Suprapubic skin (tissue), 4 donors: Measurements from ENCODE around the gene NUBP1.
"Not testable (repeated sequence)": the region's sequence is repeated elsewhere in the genome, so short reads cannot be mapped to it uniquely, and the experiment has no call there.

ENCODE experiments used
- CTCF ChIP-seq, 2 donors: fragments of 200-600 bp in 1 of 2; fragments of 450-650 bp in 1 of 2; sonication (generic) in 1 of 2; IDR thresholded peaks; one replicate each; pipeline ENCODE4 v1.5.1; 2016 to 2019; ENCODE audit warnings: antibody characterized with exemption in 2 of 2, mild to moderate bottlenecking in 1 of 2, moderate library complexity in 1 of 2
- EP300 ChIP-seq: sonication (generic); formaldehyde crosslinking; IDR thresholded peaks from one replicate; pipeline ENCODE4 v1.6.1; 2017; ENCODE audit warnings: antibody characterized with exemption
- POLR2A ChIP-seq, 2 donors: fragments of 450-650 bp; IDR thresholded peaks; one replicate each; pipeline ENCODE4 v1.6.1; 2017; ENCODE audit warnings: antibody characterized with exemption in 2 of 2, mild to moderate bottlenecking in 2 of 2, moderate library complexity in 2 of 2
- POLR2AphosphoS5 ChIP-seq, 3 donors: sonication (generic); formaldehyde crosslinking; IDR thresholded peaks; one replicate each; pipeline ENCODE4 v1.6.1; 2017; ENCODE audit warnings: antibody characterized with exemption in 3 of 3

- TF ChIP-seq POLR2A (IDR thresholded peaks at IDR 0.05); CTCF (IDR thresholded peaks at IDR 0.05); EP300; POLR2AphosphoS5 (IDR thresholded peaks at IDR 0.05): not testable (repeated sequence)
Observed at GRCh38 chr16:10779908-10780307, 36.3 kb downstream of the NUBP1 start.
